ENCODE measurements around the gene LRP1B.

LRP1B gene

DNA sequence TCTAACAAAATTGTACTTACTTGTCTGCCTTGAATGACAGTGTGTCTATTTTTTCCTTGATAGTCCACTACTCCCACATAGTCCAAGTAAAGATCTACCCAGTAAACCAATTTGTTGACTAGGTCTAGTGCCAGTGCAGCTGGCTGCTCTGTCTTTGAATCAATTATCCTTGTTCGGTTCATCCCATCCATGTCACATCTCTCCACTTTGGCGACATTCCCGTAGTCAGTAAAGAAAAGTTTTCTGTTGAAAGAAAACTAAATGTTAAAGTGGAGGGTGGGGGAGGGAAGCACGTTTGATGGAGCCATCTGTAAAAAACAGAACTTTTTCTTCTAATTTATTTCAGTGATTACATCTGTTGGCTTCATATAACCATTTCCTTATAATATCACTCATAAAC is 1068.8 kb downstream of the LRP1B start:
- no peaks in the 10 kb centered on the region for H3K4me1 ChIP-seq (ENCODE audit: insufficient read depth, low read length, severe bottlenecking)
- H3F3A ChIP-seq (ENCODE audit: insufficient read depth, low read length): no peaks in the 10 kb centered on the region
- no peak overlapping the region for H2AFZ ChIP-seq (ENCODE audit: low read length)
- no peak overlapping the region for H3K4me2 ChIP-seq (ENCODE audit: low read length)
- no peaks in the 10 kb centered on the region for H3K79me2 ChIP-seq (ENCODE audit: insufficient read depth, low read length)
- H3K9me2 ChIP-seq (ENCODE audit: low read depth, low read length): no peaks in the 10 kb centered on the region
- no peak overlapping the region for H3K4me3 ChIP-seq (ENCODE audit: low read depth, low read length, poor library complexity, severe bottlenecking)
- H3K9me3 ChIP-seq (ENCODE audit: low read length): no peaks in the 10 kb centered on the region
- H3K27ac ChIP-seq (ENCODE audit: low read depth, low read length, poor library complexity, severe bottlenecking): no peak overlapping the region
- no peak for TF ChIP-seq EZH2 (IDR thresholded peaks at IDR 0.05; ENCODE audit: borderline replicate concordance, low read length)
- TF ChIP-seq, protein P1, sequence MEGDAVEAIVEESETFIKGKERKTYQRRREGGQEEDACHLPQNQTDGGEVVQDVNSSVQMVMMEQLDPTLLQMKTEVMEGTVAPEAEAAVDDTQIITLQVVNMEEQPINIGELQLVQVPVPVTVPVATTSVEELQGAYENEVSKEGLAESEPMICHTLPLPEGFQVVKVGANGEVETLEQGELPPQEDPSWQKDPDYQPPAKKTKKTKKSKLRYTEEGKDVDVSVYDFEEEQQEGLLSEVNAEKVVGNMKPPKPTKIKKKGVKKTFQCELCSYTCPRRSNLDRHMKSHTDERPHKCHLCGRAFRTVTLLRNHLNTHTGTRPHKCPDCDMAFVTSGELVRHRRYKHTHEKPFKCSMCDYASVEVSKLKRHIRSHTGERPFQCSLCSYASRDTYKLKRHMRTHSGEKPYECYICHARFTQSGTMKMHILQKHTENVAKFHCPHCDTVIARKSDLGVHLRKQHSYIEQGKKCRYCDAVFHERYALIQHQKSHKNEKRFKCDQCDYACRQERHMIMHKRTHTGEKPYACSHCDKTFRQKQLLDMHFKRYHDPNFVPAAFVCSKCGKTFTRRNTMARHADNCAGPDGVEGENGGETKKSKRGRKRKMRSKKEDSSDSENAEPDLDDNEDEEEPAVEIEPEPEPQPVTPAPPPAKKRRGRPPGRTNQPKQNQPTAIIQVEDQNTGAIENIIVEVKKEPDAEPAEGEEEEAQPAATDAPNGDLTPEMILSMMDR (IDR thresholded peaks at IDR 0.05; ENCODE audit: low read length): no peak
- H3K9ac ChIP-seq (ENCODE audit: low read length): no peak overlapping the region
- H3K27me3 ChIP-seq (ENCODE audit: insufficient read depth, low read length): no peaks in the 10 kb centered on the region
- H3K36me3 ChIP-seq (ENCODE audit: insufficient read depth, low read length): no peaks in the 10 kb centered on the region
- H4K20me1 ChIP-seq (ENCODE audit: insufficient read depth, low read length): no peaks in the 10 kb centered on the region

DNA sequence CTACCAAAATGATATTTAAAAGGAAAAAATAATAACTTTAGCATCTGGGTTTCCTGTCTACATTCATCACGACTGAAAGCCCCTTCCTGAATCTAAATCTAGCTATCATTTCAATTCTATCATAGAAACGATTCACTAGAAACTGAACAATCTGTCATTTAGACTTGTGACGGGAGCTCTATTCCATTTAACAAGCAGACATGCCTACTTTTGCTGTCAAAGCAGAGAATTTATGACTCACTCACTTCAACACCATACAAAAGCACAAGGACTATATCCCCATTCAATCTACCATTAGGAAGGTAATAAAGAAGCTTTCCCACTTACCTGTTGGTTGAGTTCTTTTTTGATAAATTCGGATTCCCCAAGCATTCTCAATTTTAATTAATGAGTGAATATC is 1072.3 kb downstream of the LRP1B start:
- Histone ChIP-seq H3K9me2 (ENCODE audit: low read depth, low read length) (no peaks in the 10 kb centered on the region), H3K79me2 (ENCODE audit: insufficient read depth, low read length) (no peaks in the 10 kb centered on the region), H3K4me1 (ENCODE audit: insufficient read depth, low read length, severe bottlenecking) (no peaks in the 10 kb centered on the region), H3K4me3 (ENCODE audit: low read depth, low read length, poor library complexity, severe bottlenecking) (no peak overlapping the region), H3K27me3 (ENCODE audit: insufficient read depth, low read length) (no peaks in the 10 kb centered on the region), H3K9me3 (ENCODE audit: low read length) (no peaks in the 10 kb centered on the region), H3K9ac (ENCODE audit: low read length) (no peak overlapping the region), H3K27ac (ENCODE audit: low read depth, low read length, poor library complexity, severe bottlenecking) (no peak overlapping the region), H4K20me1 (ENCODE audit: insufficient read depth, low read length) (no peaks in the 10 kb centered on the region), H3K4me2 (ENCODE audit: low read length) (no peak overlapping the region), H3F3A (ENCODE audit: insufficient read depth, low read length) (no peaks in the 10 kb centered on the region), H2AFZ (ENCODE audit: low read length) (no peak overlapping the region), H3K36me3 (ENCODE audit: insufficient read depth, low read length) (no peaks in the 10 kb centered on the region)
- TF ChIP-seq, protein P1 (IDR thresholded peaks at IDR 0.05; ENCODE audit: low read length): no peak
- no peak for TF ChIP-seq EZH2 (IDR thresholded peaks at IDR 0.05; ENCODE audit: borderline replicate concordance, low read length)

DNA sequence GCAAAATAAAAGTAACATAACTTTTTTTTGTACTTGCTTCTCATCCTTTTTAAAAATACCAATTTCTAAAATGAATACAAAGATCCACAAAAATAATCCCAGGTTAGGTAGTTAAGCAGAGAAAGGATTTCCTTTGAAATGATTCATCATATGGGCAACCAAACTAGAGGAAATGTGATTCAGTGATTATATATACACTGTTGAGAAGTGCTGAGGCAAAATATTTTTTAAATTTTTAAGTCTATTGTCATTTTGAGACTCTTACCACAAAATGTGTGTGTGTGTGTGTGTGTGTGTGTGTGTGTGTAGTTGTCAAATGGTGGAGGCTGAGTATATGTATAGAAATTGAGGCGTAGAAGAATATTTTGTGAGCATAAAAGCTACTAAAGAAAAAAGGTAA is 1075.3 kb downstream of the LRP1B start:
- Histone ChIP-seq H3K9ac (ENCODE audit: low read length) (no peak overlapping the region), H3K27ac (ENCODE audit: low read depth, low read length, poor library complexity, severe bottlenecking) (no peak overlapping the region), H3F3A (ENCODE audit: insufficient read depth, low read length) (no peaks in the 10 kb centered on the region), H3K4me2 (ENCODE audit: low read length) (no peak overlapping the region), H3K27me3 (ENCODE audit: insufficient read depth, low read length) (no peaks in the 10 kb centered on the region), H2AFZ (ENCODE audit: low read length) (no peak overlapping the region), H3K9me2 (ENCODE audit: low read depth, low read length) (no peaks in the 10 kb centered on the region), H3K36me3 (ENCODE audit: insufficient read depth, low read length) (no peaks in the 10 kb centered on the region), H3K4me1 (ENCODE audit: insufficient read depth, low read length, severe bottlenecking) (no peaks in the 10 kb centered on the region), H3K4me3 (ENCODE audit: low read depth, low read length, poor library complexity, severe bottlenecking) (no peak overlapping the region), H3K9me3 (ENCODE audit: low read length) (no peaks in the 10 kb centered on the region), H3K79me2 (ENCODE audit: insufficient read depth, low read length) (no peaks in the 10 kb centered on the region), H4K20me1 (ENCODE audit: insufficient read depth, low read length) (no peaks in the 10 kb centered on the region)
- TF ChIP-seq, protein P1 (IDR thresholded peaks at IDR 0.05; ENCODE audit: low read length): no peak
- no peak for TF ChIP-seq EZH2 (IDR thresholded peaks at IDR 0.05; ENCODE audit: borderline replicate concordance, low read length)
